UCSD-AML1 (cell line): Measurements from ENCODE around the gene PIGO.

Experiments used
- DNase-seq: peaks from one replicate; lab custom pipeline; 2025; ENCODE audit not compliant: unreplicated experiment; lab: John Stamatoyannopoulos, UW

PIGO gene

DNA sequence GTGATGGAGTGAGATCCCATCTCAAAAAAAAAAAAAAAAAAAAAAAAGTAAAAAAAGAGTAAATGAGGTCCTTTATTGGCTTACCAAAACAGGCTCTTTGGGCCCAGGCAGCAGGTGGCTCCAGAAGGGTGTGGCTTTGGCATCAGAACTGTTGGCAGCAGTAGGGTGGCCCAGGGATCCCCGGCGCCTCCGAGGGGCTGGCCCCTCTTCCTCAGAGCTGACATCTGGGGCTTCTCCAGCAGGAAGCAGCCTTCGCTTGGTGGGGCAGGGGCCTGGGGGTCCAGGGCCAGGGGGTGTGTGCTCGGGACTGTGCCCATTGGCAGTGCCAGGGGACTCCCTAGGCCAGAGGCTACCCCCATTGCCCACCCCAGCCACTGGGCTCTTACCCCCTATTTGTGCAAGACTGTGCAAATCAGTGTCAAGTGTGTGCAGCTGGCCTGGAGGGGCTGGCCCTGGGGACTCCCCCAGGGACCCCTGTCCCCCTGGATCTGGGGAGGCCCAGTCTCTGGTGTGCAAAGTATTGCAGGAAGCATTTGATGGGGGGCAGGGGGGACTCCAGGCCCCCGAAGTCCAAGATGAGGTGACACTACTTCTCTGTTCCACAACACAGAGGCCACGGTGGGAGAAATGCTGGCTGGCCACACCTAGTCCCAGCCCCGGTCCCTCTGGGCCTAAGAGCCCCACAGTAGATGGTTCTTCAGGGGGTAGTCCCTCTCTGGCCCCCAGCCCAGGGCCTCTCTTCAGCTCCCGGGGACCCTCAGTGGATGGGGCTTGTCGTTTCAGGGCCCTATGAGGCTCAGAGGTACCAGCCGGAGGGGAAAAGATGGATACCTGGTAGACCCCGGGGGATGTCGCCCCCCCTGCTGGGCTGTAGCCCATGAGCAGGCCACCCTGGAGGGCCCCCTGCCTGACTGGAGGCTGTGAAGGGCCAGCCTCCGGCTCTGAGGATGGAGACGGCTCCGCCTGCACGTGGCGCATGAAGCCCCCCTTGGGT lies 11.2 kb upstream of the PIGO start:
- DNase-seq, result no peak

DNA sequence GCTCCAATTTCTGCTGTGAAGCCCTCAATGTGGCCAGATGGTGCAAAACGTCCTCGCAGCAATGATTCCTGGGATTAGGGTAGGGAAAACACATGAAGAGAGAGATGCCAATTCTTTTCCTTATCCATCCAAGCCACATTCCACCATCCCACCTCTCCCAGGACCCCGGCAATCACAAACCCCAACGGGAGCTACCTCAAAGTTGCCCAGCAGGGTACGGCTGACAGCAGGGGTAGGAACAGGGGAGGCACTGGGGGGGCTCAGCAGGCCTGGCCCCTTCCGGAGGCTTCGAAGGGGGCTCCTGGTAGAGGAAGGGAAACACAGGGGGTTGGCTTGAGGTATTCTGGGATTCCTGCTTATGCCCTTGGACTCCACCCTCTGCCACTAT lies 9.9 kb upstream of the PIGO start:
- DNase-seq, result no peak

DNA sequence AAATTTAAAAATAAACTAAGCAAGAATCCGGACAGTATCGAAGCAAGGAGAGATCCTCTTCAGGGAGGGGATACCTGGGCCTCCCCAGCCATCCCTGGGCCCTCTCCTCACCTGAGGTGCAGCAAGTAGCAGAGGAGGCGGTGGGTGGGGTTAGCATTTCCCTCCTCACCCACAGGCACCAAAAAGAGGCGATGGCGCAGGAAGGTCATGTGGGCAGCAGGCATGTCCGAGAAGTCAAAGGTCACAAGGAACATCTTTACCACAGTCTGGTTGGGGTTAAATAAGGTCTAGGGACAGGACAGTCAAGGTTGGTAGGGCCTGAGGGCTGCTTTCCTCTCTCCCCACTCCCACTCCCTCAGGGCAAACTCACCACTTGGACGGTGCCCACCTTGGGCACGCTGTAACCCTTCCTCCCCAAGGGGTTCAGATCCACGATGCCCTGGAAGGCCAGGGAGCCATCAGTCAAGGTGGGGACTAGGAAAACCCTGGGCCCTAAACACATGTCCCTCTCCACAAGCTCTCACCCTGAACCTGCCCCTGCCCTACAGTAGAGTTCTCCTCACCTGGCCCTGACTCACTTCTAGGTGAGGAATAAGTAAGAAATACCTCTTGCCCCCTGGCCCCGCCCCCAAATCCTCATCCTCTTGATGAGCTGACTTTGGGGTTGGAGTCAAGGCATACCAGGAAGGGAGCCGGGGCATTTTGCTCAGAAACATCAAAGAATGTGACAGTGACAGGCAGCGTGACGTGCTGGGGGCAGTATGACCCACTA lies 9.4 kb upstream of the PIGO start:
- no peak for DNase-seq

DNA sequence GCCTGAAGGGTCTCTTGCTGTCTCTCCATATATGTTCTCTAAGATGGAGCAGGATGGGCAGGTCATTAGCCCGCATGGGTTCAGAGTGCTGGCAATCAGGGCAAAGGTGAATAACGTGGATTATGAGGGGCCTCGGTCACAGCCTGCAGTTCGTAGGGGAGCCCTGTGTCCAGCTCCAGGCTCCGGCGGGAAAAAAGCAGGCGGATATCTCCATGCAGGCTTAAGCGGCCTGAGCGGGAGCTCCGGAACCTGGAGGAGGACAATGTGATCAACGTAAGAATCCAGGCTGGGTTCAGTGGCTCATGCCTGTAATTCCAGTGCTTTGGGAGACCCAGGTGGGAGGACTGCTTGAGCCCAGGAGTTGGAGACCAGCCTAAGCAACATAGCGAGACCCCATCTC lies 8.7 kb upstream of the PIGO start:
- DNase-seq, result no peak

DNA sequence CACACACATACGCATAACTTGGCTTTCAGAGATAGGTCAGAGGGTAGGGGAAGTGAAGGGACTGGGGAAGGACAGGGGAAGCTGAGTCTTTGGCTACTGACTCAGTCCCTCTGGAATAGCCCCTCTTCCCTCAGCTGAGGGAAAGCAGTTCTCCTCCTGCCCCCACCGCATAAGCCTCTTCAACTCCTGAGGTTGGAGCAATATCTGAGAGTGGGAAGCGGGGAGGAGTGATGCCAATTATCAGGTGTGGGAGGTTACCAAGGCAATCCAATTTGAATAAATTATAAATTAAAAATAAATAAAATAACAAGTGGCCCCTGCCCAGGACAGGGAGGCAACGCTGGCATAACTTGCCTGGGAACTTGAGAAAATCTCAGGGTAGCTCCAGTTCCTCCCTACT lies 8.2 kb upstream of the PIGO start:
- DNase-seq, result no peak

DNA sequence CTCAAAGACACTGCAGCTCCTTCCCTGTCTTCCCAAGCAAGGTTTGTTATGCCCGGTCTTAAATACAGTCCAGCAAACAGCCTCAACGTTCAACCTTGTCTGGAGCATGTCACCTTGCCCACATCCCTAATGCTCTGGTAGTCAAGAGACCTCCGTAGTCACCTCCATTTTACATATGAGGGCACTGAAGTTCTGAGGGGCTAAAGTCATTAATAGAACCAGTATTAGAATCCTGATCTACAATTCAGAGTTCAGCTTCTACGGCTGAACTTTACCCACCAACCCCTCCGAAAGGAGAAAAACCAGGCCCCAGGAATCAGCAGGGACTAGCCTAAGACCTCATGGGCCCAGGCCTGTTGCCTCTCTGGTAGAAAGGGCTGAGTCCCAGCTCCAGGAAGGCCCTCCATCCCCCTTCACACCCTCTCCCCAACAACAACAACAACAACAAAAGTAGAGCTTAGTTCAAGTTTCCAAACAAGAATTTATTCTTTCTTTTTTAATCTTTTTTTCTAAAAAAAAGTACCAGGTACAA lies 7.3 kb upstream of the PIGO start:
- no peak for DNase-seq

DNA sequence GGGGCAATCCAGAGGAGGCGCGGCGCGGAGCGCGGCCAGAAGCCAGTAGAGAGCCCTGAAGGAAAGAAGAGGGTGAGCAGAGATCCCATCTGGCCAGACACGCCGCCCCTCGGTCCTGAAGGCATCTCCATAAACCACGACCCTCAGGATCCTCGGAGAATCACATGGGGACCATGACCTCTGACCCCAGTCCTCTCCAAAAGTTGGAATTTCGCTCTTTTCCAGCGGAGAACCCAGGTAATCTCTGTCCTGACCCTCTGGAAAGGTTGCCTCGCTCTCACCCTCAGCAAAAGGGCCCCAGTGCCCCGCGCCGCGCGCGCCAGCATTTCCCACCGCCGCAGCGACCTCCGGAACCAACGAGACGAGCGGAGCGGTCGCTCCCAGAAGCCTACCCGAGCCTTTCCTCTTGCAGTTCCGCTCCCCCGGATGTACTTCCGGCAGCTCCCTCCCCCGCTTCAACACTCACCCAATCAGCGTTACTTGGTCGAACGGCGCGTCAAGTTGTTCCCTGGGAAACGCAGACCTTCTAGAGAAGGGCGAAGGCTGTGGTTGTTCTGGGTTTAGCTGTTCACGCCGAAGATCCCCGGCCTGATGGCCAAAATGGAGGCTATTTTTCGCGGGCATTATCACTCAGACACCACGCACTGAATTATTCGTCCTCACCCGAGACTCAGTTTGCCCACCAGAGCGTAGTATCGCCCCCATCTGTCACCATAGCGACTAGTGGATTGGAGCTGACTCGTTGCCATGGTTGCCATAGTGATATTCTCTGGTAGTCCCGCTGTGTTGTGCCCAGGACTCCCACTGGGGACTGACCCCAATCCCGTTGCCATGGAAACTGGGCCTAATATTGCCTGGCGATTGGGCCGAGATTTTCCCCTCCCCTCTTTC lies 6.6 kb upstream of the PIGO start, which contains the start of gene STOML2:
Gene STOML2, minus strand, starts transcription at position 363 of the 891 bp plus-strand sequence. Its CDS starts 37 bp downstream, at position 326.
- peak; percentile 91 for DNase-seq

DNA sequence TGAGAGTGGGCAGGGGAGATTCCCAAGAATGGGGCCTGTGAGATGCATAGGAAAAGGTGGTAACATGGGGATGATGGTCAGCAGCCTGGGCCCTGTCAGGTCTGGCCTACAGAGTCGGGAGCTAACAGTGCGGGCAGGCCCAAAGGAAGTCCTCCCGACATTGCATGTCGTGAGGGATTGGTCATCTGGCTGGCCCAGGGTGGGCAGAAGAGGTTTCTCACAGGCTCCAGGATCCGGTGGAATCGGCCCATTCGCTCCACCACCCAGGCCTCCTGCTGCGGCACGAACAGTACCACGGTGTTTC lies 6.0 kb upstream of the PIGO start:
- no peak for DNase-seq

DNA sequence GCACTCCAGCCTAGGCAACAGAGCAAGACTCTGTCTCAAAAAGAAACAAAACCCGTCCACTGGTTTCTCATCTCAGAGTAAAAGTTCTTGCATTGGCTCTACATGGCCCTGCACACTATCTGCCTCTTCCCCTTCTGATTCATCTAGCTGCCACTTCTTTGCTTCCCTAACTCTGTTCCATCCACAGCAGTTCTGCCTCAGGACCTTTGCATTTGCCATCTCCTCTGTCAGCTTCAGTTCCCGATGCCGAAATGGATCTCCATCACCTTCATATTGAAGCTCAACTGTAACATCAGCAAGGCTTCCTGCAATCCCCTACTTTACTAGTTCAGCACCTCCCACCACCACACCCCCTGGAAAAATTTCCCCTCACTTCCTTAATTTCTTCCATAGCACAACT lies 1.2 kb upstream of the PIGO start:
- DNase-seq, result no peak

DNA sequence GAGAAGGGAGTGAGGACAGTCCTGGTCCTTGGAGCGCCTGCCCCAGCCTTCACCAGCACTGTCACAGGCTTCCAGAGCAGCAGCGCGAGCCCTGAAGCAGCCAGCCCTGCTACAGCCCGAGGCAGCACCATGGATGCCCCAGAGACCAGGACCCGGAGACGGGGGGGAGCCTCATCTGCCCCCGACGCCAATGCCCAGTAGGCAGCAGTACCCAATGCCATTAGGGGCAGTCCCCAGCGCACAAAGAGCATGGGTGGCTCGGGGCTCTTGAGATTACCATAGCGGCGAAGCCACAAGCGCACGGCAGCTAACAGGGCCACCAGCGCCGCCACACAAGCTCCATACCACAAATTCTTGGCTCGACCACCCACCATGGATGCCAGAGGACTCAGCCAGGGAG lies 4.9 kb downstream of the PIGO start:
- DNase-seq, result no peak

DNA sequence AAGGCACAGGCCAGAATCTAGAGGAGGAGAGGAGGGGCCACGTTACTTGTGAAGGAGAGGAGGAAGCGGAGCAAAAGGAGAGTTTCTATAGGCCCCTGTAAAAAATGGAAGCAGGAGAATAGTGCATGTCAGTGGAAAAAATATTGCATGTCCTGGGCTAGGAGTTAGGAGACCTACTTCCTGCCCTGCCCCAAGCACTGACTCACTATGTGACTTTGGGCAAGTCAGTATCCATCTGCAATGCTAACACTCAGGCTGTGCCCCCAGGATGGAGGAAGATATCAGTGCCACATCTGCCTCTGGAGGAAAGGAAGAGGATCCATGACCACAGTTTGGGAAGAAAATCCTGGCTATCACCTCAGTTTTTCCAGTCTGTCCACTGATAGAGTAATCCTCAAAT lies 7.0 kb downstream of the PIGO start:
- no peak for DNase-seq

DNA sequence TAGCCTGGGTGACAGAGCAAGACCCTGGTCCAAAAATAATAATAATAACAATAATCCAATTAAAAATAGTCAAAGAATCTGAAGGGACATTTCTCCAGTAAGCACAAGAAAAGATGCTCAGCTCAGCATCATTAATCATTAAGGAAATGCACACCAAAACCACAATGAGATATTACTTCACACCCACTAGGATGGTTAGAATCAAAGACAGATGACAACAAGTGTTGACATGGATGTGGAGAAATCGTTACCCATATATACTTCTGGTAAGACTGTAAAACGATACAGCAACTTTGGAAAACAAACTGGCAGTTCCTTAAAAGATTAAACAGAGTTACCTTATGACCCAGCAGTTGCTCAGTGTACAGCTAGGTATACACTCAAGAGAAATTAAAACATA lies 11.3 kb downstream of the PIGO start:
- DNase-seq, result no peak

DNA sequence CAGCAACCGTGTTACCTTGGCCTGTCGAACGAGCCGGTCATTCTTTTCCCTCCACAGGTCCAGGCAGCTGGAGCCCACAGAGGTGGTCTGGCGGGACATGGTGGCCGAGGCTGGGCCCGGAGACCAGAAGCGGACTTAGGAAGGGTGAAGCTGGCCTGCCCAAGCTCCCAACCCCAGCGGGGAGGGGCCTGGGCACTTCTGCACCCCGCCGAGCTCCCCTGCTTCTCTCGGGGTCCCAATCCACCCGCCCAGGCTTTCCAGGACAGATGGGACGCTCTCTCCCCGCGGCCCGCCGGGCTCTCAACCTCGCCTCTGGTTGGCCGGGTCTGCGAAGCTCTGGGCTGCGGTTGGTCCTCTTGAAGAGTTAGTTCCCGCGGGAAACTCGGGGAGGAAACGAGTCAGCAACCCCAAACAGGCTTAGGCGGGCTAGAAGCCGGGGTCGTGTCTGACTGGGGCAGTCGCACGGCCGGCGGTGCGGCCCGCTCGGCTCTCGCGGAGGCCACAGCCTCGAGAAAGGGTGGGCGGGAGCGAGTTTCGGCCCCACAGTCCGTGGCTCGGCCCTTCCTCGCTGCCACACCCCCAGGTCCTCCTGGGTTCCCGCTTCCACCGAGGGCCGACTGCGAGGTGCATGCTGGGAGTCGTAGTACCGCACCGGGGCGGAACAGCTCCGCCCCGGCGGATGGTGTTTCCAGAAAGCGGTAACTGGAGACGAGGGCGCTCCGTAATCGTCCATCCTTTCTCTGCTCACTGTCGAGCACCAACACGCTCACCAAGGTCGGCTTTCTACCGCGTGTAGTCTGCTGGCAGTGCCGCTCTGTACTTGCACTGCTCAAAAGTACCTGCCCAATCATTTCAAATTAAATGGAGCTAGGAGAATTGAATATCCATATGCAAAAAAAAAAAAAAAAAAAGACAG lies 16.7 kb downstream of the PIGO start, which contains the start of gene FANCG:
Gene FANCG, minus strand, starts transcription at position 517 of the 916 bp plus-strand sequence. Its CDS starts 418 bp downstream, at position 99.
- DNase-seq, result peak; percentile 91

DNA sequence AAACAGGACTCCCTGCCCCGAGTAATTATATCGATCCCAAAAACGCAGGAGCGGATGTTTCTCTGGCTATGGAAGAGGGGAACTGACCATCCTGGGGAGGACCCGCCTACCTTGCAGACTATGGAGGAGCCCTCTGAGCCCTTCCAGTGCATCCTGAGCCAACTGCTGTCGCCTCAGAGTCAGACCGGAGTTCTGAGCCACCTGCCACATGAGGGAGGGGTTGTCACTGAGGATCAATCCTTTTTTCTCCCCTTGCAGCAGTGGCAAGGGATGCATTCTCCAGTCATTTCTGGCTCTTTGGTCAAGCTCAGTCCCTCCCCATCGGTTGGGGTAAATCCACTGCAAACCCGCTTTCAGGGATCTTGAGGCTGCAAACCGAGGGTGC lies 17.4 kb downstream of the PIGO start:
- DNase-seq, result no peak

DNA sequence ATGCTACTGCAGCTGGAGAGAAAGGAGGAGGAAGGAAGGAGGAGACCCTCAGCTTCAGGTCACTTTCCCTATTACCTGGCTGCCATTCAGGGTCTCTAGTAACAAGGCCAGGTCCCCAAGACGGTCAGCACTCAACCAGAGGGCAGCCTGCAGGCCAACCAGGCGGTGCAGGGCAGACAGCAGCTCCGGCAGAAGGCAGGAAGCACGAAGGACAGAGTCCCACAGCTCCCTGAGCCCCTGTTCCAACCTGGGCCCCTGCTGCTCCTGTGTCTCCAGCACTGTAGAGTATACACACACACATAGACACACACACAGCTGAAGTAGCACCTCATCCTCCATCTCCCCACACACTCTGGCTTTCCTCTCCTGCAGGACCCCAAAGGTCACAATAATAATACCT lies 18.3 kb downstream of the PIGO start:
- no peak for DNase-seq

DNA sequence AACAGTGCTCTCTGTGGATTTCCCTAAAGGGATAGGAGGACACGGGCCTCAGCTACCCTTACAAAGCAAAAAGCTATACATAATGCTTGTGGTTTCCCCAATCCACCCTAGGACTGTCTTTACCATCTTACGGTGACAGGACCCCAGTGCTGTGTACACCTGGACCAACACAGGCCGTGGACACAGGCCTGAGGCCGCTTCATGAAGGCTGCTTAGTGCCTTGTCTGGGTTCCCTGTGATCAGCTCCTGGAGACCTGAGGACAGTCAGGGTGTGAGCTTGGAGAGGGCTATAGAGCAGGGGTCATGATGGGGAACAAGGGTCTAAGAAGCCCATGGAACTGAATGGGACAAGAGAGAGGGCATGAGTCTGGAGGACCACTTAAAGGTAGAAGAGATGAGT lies 19.5 kb downstream of the PIGO start:
- DNase-seq, result no peak

DNA sequence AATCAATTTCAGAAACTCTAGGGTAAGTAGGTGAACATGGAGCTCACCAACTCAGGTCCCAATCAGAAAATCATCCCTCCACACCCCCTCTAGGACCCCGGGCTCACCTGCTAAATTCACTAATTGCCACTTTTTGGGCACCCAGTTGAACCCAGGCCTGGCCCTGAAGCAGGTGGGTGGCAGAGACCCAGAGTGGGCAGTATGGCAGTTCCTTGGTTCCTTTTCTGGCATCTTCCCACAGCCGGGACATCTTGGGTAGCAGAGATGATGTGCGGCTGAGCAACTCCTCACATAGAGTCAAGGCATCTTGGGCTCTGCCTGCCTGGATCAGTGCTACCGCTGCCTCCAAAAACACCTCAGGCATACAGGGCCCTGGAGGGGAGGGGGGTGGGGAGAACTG lies 21.0 kb downstream of the PIGO start:
- no peak for DNase-seq

DNA sequence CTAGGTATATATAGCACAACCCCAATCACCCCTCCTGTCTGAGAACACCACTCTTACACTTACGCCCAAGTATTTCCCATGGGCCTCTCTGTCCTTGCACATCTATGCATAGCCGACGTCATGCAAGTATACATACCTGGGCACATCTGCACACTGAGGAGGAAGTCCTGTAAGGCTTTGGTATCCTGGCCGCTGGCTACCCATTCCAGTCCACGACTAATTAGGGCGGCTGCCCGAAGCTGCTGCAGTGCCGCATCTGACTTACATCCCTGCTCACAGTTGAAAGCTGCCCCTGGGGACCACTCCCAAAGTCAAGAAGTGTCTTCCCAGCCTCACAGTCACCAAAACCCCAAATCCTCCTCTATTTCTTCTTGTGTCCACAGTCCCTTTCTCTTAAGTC lies 21.6 kb downstream of the PIGO start:
- no peak for DNase-seq

DNA sequence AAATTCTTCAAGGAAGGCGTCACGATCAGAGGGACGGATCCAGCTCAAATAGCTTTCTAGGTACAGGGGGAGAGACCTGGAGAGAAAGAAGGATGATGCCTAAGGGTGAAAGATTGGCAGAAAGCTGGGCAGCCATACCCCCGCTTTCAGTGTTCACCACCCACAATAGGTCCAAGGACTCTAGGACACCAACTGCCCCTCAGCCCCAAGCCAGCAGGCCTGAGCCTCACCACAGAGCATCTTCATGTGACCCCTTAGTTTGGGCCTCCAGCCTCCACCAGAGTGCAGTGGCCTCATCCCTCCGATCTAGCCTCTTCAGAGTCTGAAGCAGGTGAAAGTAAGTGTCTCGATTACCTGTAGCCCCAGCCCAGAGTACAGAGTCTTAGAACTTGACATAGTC lies 22.2 kb downstream of the PIGO start:
- no peak for DNase-seq

DNA sequence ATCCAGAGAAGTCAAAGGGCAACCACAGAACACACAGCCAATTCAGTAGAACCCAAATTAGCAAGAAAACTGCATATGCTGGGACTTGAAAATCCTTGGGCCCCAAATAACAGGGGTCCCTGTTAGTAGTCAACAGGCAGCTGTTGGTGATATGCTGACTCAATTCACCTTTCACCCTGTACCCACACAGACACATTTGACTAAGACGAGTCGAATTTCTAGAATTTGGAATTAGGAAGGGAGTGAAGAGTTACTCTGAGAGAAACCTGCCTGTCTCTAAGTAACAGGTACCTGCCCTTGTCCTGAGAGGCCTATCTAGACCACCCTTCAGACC lies 23.1 kb downstream of the PIGO start:
- no peak for DNase-seq
